GM23248 (cell line): ENCODE measurements around the gene RBM19.

Source experiments
- EZH2 ChIP-seq: fragments of 200-600 bp; sonication (generic); IDR thresholded peaks from 2 replicates; pipeline ENCODE4 v1.6.1; 2018; ENCODE audit warnings: antibody characterized with exemption, mild to moderate bottlenecking; ENCODE audit not compliant: insufficient read depth, poor library complexity, severe bottlenecking
- EZH2phosphoT487 ChIP-seq: fragments of 200-600 bp; sonication (generic); IDR thresholded peaks from 2 replicates; pipeline ENCODE4 v1.6.1; 2018; ENCODE audit warnings: antibody characterized with exemption, moderate library complexity, mild to moderate bottlenecking, low read depth; ENCODE audit not compliant: insufficient read depth

DNA sequence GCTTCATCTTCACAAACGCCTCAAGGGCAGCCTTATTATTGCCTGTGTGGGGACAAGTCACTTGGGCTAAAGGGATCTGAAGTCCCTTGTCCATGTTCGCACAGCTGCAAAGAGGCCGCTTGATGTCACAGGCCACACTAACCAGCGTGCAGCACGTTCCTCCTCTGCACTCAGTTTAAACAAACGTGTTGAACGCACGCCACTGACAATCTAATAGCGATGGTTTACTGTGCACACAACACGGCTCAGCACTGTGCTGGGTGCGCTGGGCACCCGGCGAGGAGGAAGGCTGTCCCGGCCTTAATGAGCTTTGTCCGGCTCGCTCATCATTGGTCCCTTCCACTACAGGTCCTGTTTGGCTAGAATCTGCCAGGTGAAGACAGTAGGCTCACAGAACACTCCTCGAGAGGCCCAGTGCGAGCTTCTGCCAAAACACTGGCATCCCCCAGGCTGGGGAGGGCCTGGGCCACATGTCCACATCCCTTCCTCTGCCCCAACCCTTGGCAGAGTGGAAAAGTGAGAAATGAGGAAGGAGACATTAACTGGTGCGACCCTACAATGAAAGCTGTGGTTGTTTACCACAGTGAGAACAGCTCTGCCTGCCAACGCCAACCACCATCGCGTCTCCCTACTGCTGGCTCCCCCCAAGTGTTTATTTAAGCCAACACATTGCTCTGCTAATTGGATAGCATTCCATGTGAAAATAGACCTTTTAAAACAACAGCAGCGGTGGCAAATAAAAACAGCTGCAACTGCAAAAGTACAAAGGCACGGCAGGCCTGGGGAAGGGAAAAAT, 113.2 kb downstream of the RBM19 start:
- TF ChIP-seq EZH2: no peak
- no peak for TF ChIP-seq EZH2phosphoT487
